Mesendoderm (in vitro differentiated cells): ENCODE results near the gene PARVB.

Experiments
- DNase-seq: peaks from one replicate; pipeline ENCODE4 v3.0.0; 2013
- H2AK5ac ChIP-seq: 2 replicates; pipeline ENCODE4 v1.6.1; 2013; ENCODE audit warnings: low read length, inconsistent platforms
- H2BK120ac ChIP-seq: 2 replicates; pipeline ENCODE4 v1.6.1; 2013; ENCODE audit warnings: low read depth, mild to moderate bottlenecking, low read length, moderate library complexity, mixed read lengths
- H2BK15ac ChIP-seq: replicated peaks from 2 replicates; pipeline ENCODE4 v1.6.1; 2013; ENCODE audit warnings: low read depth, mild to moderate bottlenecking, moderate library complexity
- H2BK5ac ChIP-seq: 2 replicates; pipeline ENCODE4 v1.6.1; 2013; ENCODE audit warnings: low read length, inconsistent platforms
- H3K18ac ChIP-seq: 2 replicates; pipeline ENCODE4 v1.6.1; 2013; ENCODE audit warnings: mild to moderate bottlenecking, low read length, mixed read lengths
- H3K23ac ChIP-seq: one replicate; pipeline ENCODE4 v1.6.1; 2013; ENCODE audit warnings: low read length
- H3K27ac ChIP-seq: 2 replicates; pipeline ENCODE4 v1.5.1; 2013; ENCODE audit warnings: low read depth, mild to moderate bottlenecking, inconsistent platforms, low read length, moderate library complexity
- H3K27me3 ChIP-seq: 2 replicates; pipeline ENCODE4 v1.6.1; 2013; ENCODE audit warnings: low read length, control low read depth, mild to moderate bottlenecking, inconsistent platforms; ENCODE audit not compliant: insufficient read depth, poor library complexity
- H3K36me3 ChIP-seq: 2 replicates; pipeline ENCODE4 v1.6.1; 2013; ENCODE audit warnings: low read length, inconsistent platforms; ENCODE audit not compliant: control insufficient read depth, insufficient read depth
- H3K4ac ChIP-seq: one replicate; pipeline ENCODE4 v1.6.1; 2013; ENCODE audit warnings: low read depth, mild to moderate bottlenecking, low read length, moderate library complexity
- H3K4me1 ChIP-seq: 2 replicates; pipeline ENCODE4 v1.6.1; 2013; ENCODE audit warnings: low read depth, low read length, inconsistent platforms; ENCODE audit not compliant: control insufficient read depth
- H3K4me2 ChIP-seq: 2 replicates; pipeline ENCODE4 v1.6.1; 2013; ENCODE audit warnings: low read length
- H3K4me3 ChIP-seq: 2 replicates; pipeline ENCODE4 v1.5.1; 2013; ENCODE audit warnings: mild to moderate bottlenecking, low read length
- H3K56ac ChIP-seq: one replicate; pipeline ENCODE4 v1.6.1; 2013; ENCODE audit warnings: low read length
- H3K79me1 ChIP-seq: 2 replicates; pipeline ENCODE4 v1.6.1; 2013; ENCODE audit warnings: low read length, inconsistent platforms
- H3K79me2 ChIP-seq: 2 replicates; pipeline ENCODE4 v1.6.1; 2013; ENCODE audit warnings: mild to moderate bottlenecking, low read length; ENCODE audit not compliant: control insufficient read depth, insufficient read depth
- H3K9ac ChIP-seq: 2 replicates; pipeline ENCODE4 v1.6.1; 2013; ENCODE audit warnings: low read length, inconsistent platforms
- H4K5ac ChIP-seq: one replicate; pipeline ENCODE4 v1.6.1; 2013; ENCODE audit warnings: low read length
- H4K8ac ChIP-seq: one replicate; pipeline ENCODE4 v1.6.1; 2013; ENCODE audit warnings: low read depth, mild to moderate bottlenecking, control low read depth, low read length, moderate library complexity
- WGBS: extraction: QIAGEN DNeasy Blood & Tissue Kit; methylation state at CpG from one replicate; pipeline ENCODE4 v1.1.7; 2013; ENCODE audit warnings: low lambda C conversion rate, missing lambda C conversion rate; ENCODE audit not compliant: insufficient coverage; ENCODE audit errors: extremely low coverage; 5-methylcytosine and 5-hydroxymethylcytosine counted together

PARVB gene

GRCh38 chr22:44165286-44165874 lies 141.3 kb downstream of the PARVB start:
- Histone ChIP-seq H3K27me3 (no peaks in the 10 kb centered on the region), H3K23ac (no peak overlapping the region), H3K9ac (no peak overlapping the region), H4K5ac (no peak overlapping the region), H2BK120ac (no peak overlapping the region), H3K79me1 (no peaks in the 10 kb centered on the region), H3K4me3 (no peak overlapping the region), H3K79me2 (no peaks in the 10 kb centered on the region), H2AK5ac (no peak overlapping the region), H2BK5ac (no peak overlapping the region), H3K4me2 (no peak overlapping the region), H3K18ac (no peak overlapping the region), H3K4ac (no peak overlapping the region), H3K56ac (no peak overlapping the region), H3K27ac (no peak overlapping the region), H3K4me1 (no peaks in the 10 kb centered on the region), H2BK15ac (no peak overlapping the region), H4K8ac (no peak overlapping the region), H3K36me3 (no peaks in the 10 kb centered on the region)
- DNase-seq: no peak
- no CpG with 5 or more reads among the region's 15 CpGs for WGBS

GRCh38 chr22:44166498-44167276 lies 142.6 kb downstream of the PARVB start:
- H3K56ac ChIP-seq: peak overlapping the region; percentile 49
- no peak overlapping the region for H3K4me2 ChIP-seq
- H3K23ac ChIP-seq: no peak overlapping the region
- no peak overlapping the region for H3K4ac ChIP-seq
- H3K36me3 ChIP-seq: no peaks in the 10 kb centered on the region
- H2BK5ac ChIP-seq: no peak overlapping the region
- no CpG with 5 or more reads among the region's 20 CpGs for WGBS
- no peak overlapping the region for H3K18ac ChIP-seq
- no peak overlapping the region for H3K9ac ChIP-seq
- no peak overlapping the region for H2BK15ac ChIP-seq
- no peak overlapping the region for H3K27ac ChIP-seq
- no peak overlapping the region for H4K5ac ChIP-seq
- DNase-seq: no peak
- H3K79me1 ChIP-seq: no peaks in the 10 kb centered on the region
- no peak overlapping the region for H4K8ac ChIP-seq
- no peaks in the 10 kb centered on the region for H3K27me3 ChIP-seq
- no peaks in the 10 kb centered on the region for H3K79me2 ChIP-seq
- no peak overlapping the region for H3K4me3 ChIP-seq
- no peak overlapping the region for H2AK5ac ChIP-seq
- H3K4me1 ChIP-seq: no peaks in the 10 kb centered on the region
- no peak overlapping the region for H2BK120ac ChIP-seq

- no CpG with 5 or more reads among the region's 12 CpGs for WGBS
- no peak overlapping the region for H3K4me3 ChIP-seq
- no peak overlapping the region for H2BK120ac ChIP-seq
- H2BK15ac ChIP-seq: no peak overlapping the region
- H4K5ac ChIP-seq: no peak overlapping the region
- no peak overlapping the region for H2AK5ac ChIP-seq
- H3K27me3 ChIP-seq: no peaks in the 10 kb centered on the region
- no peak overlapping the region for H3K23ac ChIP-seq
- H3K36me3 ChIP-seq: no peaks in the 10 kb centered on the region
- no peaks in the 10 kb centered on the region for H3K79me2 ChIP-seq
- H3K4me1 ChIP-seq: no peaks in the 10 kb centered on the region
- no peak overlapping the region for H2BK5ac ChIP-seq
- no peak overlapping the region for H3K18ac ChIP-seq
- H3K4ac ChIP-seq: no peak overlapping the region
- no peaks in the 10 kb centered on the region for H3K79me1 ChIP-seq
- no peak overlapping the region for H3K4me2 ChIP-seq
- H4K8ac ChIP-seq: no peak overlapping the region
- H3K9ac ChIP-seq: no peak overlapping the region
- H3K27ac ChIP-seq: no peak overlapping the region
- H3K56ac ChIP-seq: no peak overlapping the region
- DNase-seq: no peak
These were observed 143.4 kb downstream of the PARVB start for GRCh38 chr22:44167501-44167900.

GRCh38 chr22:44168206-44168605 lies 144.1 kb downstream of the PARVB start:
- H3K4me3 ChIP-seq: no peak overlapping the region

GRCh38 chr22:44170470-44170869 lies 146.4 kb downstream of the PARVB start:
- Histone ChIP-seq H4K5ac (no peak overlapping the region), H3K4me3 (no peak overlapping the region), H3K4me2 (no peak overlapping the region), H3K56ac (no peak overlapping the region), H2BK5ac (no peak overlapping the region), H3K18ac (no peak overlapping the region), H3K4me1 (no peaks in the 10 kb centered on the region), H3K79me1 (no peaks in the 10 kb centered on the region), H3K79me2 (no peaks in the 10 kb centered on the region), H2AK5ac (no peak overlapping the region), H3K36me3 (no peaks in the 10 kb centered on the region), H2BK120ac (no peak overlapping the region), H4K8ac (no peak overlapping the region), H3K27me3 (no peaks in the 10 kb centered on the region), H3K27ac (no peak overlapping the region), H3K4ac (no peak overlapping the region), H3K23ac (no peak overlapping the region), H2BK15ac (no peak overlapping the region), H3K9ac (no peak overlapping the region)
- no CpG with 5 or more reads among the region's 11 CpGs for WGBS
- DNase-seq: no peak

More at GRCh38 chr22:44168206-44168605, 144.1 kb downstream of the PARVB start:
- no peak overlapping the region for H3K4me2 ChIP-seq
- H3K56ac ChIP-seq: no peak overlapping the region
- no peak overlapping the region for H3K4ac ChIP-seq
- no peaks in the 10 kb centered on the region for H3K4me1 ChIP-seq
- H4K5ac ChIP-seq: no peak overlapping the region
- no peak overlapping the region for H3K18ac ChIP-seq
- H2BK120ac ChIP-seq: no peak overlapping the region
- H3K27me3 ChIP-seq: no peaks in the 10 kb centered on the region
- no peak overlapping the region for H4K8ac ChIP-seq
- no peaks in the 10 kb centered on the region for H3K36me3 ChIP-seq
- no peak overlapping the region for H3K9ac ChIP-seq
- no peak overlapping the region for H2BK5ac ChIP-seq
- no peak for DNase-seq
- H3K79me1 ChIP-seq: no peaks in the 10 kb centered on the region
- no peaks in the 10 kb centered on the region for H3K79me2 ChIP-seq
- no peak overlapping the region for H3K23ac ChIP-seq
- no peak overlapping the region for H3K27ac ChIP-seq
- no peak overlapping the region for H2AK5ac ChIP-seq
- no peak overlapping the region for H2BK15ac ChIP-seq
- no CpG with 5 or more reads among the region's 13 CpGs for WGBS
